GM12891 (cell line): ENCODE data around the gene COMMD8.
A peak's percentile ranks its signal among the peaks of the same experiment; 100 is the strongest.
"Not testable (repeated sequence)": the region's sequence is repeated elsewhere in the genome, so short reads cannot be mapped to it uniquely, and the experiment has no call there.

Experiments used
- DNase-seq: peaks from one replicate; pipeline ENCODE4 v3.0.0; 2011; ENCODE audit warnings: low spot score; ENCODE audit not compliant: insufficient read length
- FAIRE-seq: peaks from 2 replicates; lab custom pipeline; 2011; peaks lifted over from hg19 to GRCh38; lab: Jason Lieb, UNC
- PAX5 ChIP-seq: IDR thresholded peaks from 2 replicates; pipeline ENCODE4 v1.6.1; 2011; ENCODE audit warnings: low read length, moderate library complexity, mild to moderate bottlenecking; ENCODE audit not compliant: insufficient read depth, severe bottlenecking
- POLR2A ChIP-seq: IDR thresholded peaks from 2 replicates; pipeline ENCODE4 v1.6.1; 2011; ENCODE audit warnings: low read depth, low read length, control low read depth
- POLR2AphosphoS5 ChIP-seq: IDR thresholded peaks from 2 replicates; pipeline ENCODE4 v1.6.1; 2011; ENCODE audit warnings: low read depth, low read length, control low read depth
- POU2F2 ChIP-seq: IDR thresholded peaks from 2 replicates; pipeline ENCODE4 v1.6.1; 2011; ENCODE audit warnings: low read depth, mild to moderate bottlenecking, control low read depth, low read length, moderate library complexity
- SPI1 ChIP-seq: IDR thresholded peaks from 2 replicates; pipeline ENCODE4 v1.6.1; 2011; ENCODE audit warnings: low read depth, low read length, control low read depth
- TAF1 ChIP-seq: IDR thresholded peaks from 2 replicates; pipeline ENCODE4 v1.6.1; 2011; ENCODE audit warnings: low read depth, low read length, control low read depth

The COMMD8 gene

GRCh38 chr4:47490550-47490949 lies 27.0 kb upstream of the COMMD8 start:
- TF ChIP-seq POLR2AphosphoS5 = no peak
- no peak for TF ChIP-seq SPI1
- TF ChIP-seq TAF1 = no peak
- TF ChIP-seq POU2F2 = no peak
- TF ChIP-seq POLR2A = no peak
- no peak for TF ChIP-seq PAX5
- DNase-seq (no peak), FAIRE-seq (peak; percentile 95)

- no peak for FAIRE-seq
- TF ChIP-seq SPI1 = no peak
- TF ChIP-seq POLR2A = no peak
- TF ChIP-seq POLR2AphosphoS5 = no peak
- TF ChIP-seq PAX5 = no peak
- TF ChIP-seq TAF1 = no peak
- no peak for TF ChIP-seq POU2F2
- no peak for DNase-seq
Observed at GRCh38 chr4:47488706-47489105, 25.2 kb upstream of the COMMD8 start.

- FAIRE-seq = not testable (repeated sequence)
Observed at GRCh38 chr4:47486727-47487126, 23.2 kb upstream of the COMMD8 start.

GRCh38 chr4:47486231-47486673 lies 22.8 kb upstream of the COMMD8 start:
- FAIRE-seq (no peak), DNase-seq (no peak)
- no peak for TF ChIP-seq TAF1
- no peak for TF ChIP-seq POLR2AphosphoS5
- TF ChIP-seq POU2F2 = no peak
- TF ChIP-seq SPI1 = no peak
- TF ChIP-seq POLR2A = no peak
- TF ChIP-seq PAX5 = no peak

More at GRCh38 chr4:47486727-47487126, 23.2 kb upstream of the COMMD8 start:
- DNase-seq = not testable (repeated sequence)

GRCh38 chr4:47485768-47486167 lies 22.3 kb upstream of the COMMD8 start:
- TF ChIP-seq POLR2A (no peak), POU2F2 (no peak), POLR2AphosphoS5 (no peak), SPI1 (no peak), TAF1 (no peak), PAX5 (no peak)
- DNase-seq (no peak), FAIRE-seq (peak; percentile 23)

- TF ChIP-seq TAF1 = no peak; the same call in 1 of the 2 replicates
- peak; percentile 80 for TF ChIP-seq POLR2AphosphoS5
- TF ChIP-seq SPI1 = peak; percentile 58
- TF ChIP-seq POLR2A = peak; percentile 88
- no peak; the same call in 1 of the 2 replicates for TF ChIP-seq POU2F2
- TF ChIP-seq PAX5 = no peak
- DNase-seq (peak; percentile 48), FAIRE-seq (peak; percentile 99)
Observed at GRCh38 chr4:47485047-47485692, 21.7 kb upstream of the COMMD8 start, which contains the start of gene ATP10D. Gene ATP10D, plus strand, starts transcription at chr4:47485275. Its CDS starts 27,266 bp downstream, at chr4:47512541.

GRCh38 chr4:47484168-47484567 lies 20.7 kb upstream of the COMMD8 start:
- DNase-seq = no peak
- TF ChIP-seq POLR2AphosphoS5 (no peak), POLR2A (no peak), POU2F2 (no peak), TAF1 (no peak), PAX5 (no peak)
- FAIRE-seq = no peak

GRCh38 chr4:47483745-47484144 lies 20.2 kb upstream of the COMMD8 start:
- FAIRE-seq (no peak), DNase-seq (no peak)
- TF ChIP-seq POLR2A (no peak), PAX5 (no peak), TAF1 (no peak), POLR2AphosphoS5 (no peak), SPI1 (no peak), POU2F2 (no peak)

GRCh38 chr4:47482326-47482725 lies 18.8 kb upstream of the COMMD8 start:
- DNase-seq = no peak

GRCh38 chr4:47478804-47479203 lies 15.3 kb upstream of the COMMD8 start:
- TF ChIP-seq POLR2AphosphoS5 (no peak), SPI1 (no peak), POU2F2 (no peak), PAX5 (no peak), POLR2A (no peak), TAF1 (no peak)
- DNase-seq (no peak), FAIRE-seq (peak; percentile 43)

More at GRCh38 chr4:47482326-47482725, 18.8 kb upstream of the COMMD8 start:
- no peak for FAIRE-seq
- TF ChIP-seq TAF1 = no peak
- no peak for TF ChIP-seq SPI1
- no peak for TF ChIP-seq POU2F2
- no peak for TF ChIP-seq POLR2A
- no peak for TF ChIP-seq POLR2AphosphoS5
- no peak for TF ChIP-seq PAX5
